CD14-positive monocyte (primary cell): ENCODE data around the gene UFL1. TPM values are rescaled to one million over a fixed set of nuclear protein-coding genes. Genes with fewer than 3 reads are reported as not detected.

Experiments used
- DNase-seq, 3 donors: peaks; one replicate each; pipeline ENCODE4 v3.0.0-alpha.2; 2011 to 2022
- H2AFZ ChIP-seq: 2 replicates; pipeline ENCODE4 v1.6.0; 2012; ENCODE audit warnings: mild to moderate bottlenecking, low read depth, low read length, inconsistent platforms; ENCODE audit not compliant: insufficient read depth, poor library complexity, severe bottlenecking
- H3K27ac ChIP-seq, 2 donors: 1 replicate in 1 of 2; 2 replicates in 1 of 2; pipeline ENCODE4 v1.5.1; 2012 to 2013; ENCODE audit warnings: low read length in 2 of 2, control low read depth in 1 of 2, inconsistent platforms in 1 of 2, low read depth in 1 of 2, mild to moderate bottlenecking in 1 of 2
- H3K27me3 ChIP-seq, 2 donors: one replicate each; pipeline versions ENCODE4 v1.6.0 to v1.6.1; 2011 to 2013; ENCODE audit warnings: low read length in 2 of 2; ENCODE audit not compliant: control insufficient read depth in 2 of 2, insufficient read depth in 2 of 2
- H3K36me3 ChIP-seq, 2 donors: replicated peaks in 1 of 2; 1 replicate in 1 of 2; 2 replicates in 1 of 2; pipeline versions ENCODE4 v1.5.1 to v1.6.1; 2012 to 2013; ENCODE audit warnings: low read length in 2 of 2, control low read depth in 1 of 2, inconsistent platforms in 1 of 2, mild to moderate bottlenecking in 1 of 2; ENCODE audit not compliant: insufficient read depth in 2 of 2, control insufficient read depth in 1 of 2
- H3K4me1 ChIP-seq, 2 donors: 1 replicate in 1 of 2; 2 replicates in 1 of 2; pipeline versions ENCODE4 v1.5.1 to v1.6.1; 2012 to 2013; ENCODE audit warnings: low read length in 2 of 2, control low read depth in 1 of 2, inconsistent platforms in 1 of 2, mild to moderate bottlenecking in 1 of 2, moderate library complexity in 1 of 2; ENCODE audit not compliant: insufficient read depth in 2 of 2, control insufficient read depth in 1 of 2
- H3K4me2 ChIP-seq: replicated peaks from 2 replicates; pipeline ENCODE3; 2012; ENCODE audit warnings: low read length, moderate library complexity, mild to moderate bottlenecking; ENCODE audit not compliant: poor library complexity, severe bottlenecking; ENCODE audit errors: extremely low read depth
- H3K4me3 ChIP-seq, 3 experiments: fragments of 200-600 bp in 1 of 3; sonication (generic) in 1 of 3; replicated peaks in 1 of 3; 1 replicate in 2 of 3; 2 replicates in 1 of 3; pipeline ENCODE4 v1.5.1; 2011 to 2013; ENCODE audit warnings: low read length in 3 of 3, mild to moderate bottlenecking in 3 of 3, control low read depth in 2 of 3, low read depth in 2 of 3, inconsistent platforms in 1 of 3, moderate library complexity in 1 of 3
- H3K79me2 ChIP-seq: 2 replicates; pipeline ENCODE4 v1.6.0; 2012; ENCODE audit warnings: mild to moderate bottlenecking, control low read depth, inconsistent platforms, low read length, moderate library complexity; ENCODE audit not compliant: insufficient read depth
- H3K9ac ChIP-seq: 2 replicates; pipeline ENCODE4 v1.6.0; 2017; ENCODE audit warnings: low read length, mild to moderate bottlenecking; ENCODE audit not compliant: insufficient read depth, poor library complexity, severe bottlenecking
- H3K9me3 ChIP-seq, 2 donors: replicated peaks in 1 of 2; 1 replicate in 1 of 2; 2 replicates in 1 of 2; pipeline versions ENCODE4 v1.5.1 to v1.6.1; 2012 to 2013; ENCODE audit warnings: low read length in 2 of 2, control low read depth in 1 of 2; ENCODE audit not compliant: control insufficient read depth in 1 of 2, insufficient read depth in 1 of 2
- H4K20me1 ChIP-seq: 2 replicates; pipeline ENCODE4 v1.6.0; 2012; ENCODE audit warnings: mild to moderate bottlenecking, low read length, control low read depth, moderate library complexity; ENCODE audit not compliant: insufficient read depth
- H3K27ac Mint-ChIP-seq, 7 donors: one replicate each; pipeline ENCODE4 v1.8.0; 2020; ENCODE audit warnings: mild to moderate bottlenecking in 7 of 7, mixed read lengths in 7 of 7, moderate library complexity in 6 of 7, inconsistent platforms in 2 of 7
- H3K27me3 Mint-ChIP-seq, 3 donors: one replicate each; pipeline ENCODE4 v1.8.0; 2021 to 2022; ENCODE audit warnings: low read depth in 3 of 3, mild to moderate bottlenecking in 3 of 3, mixed read lengths in 3 of 3, moderate library complexity in 3 of 3, inconsistent platforms in 1 of 3
- H3K36me3 Mint-ChIP-seq, 2 donors: one replicate each; pipeline ENCODE4 v1.8.0; 2020; ENCODE audit warnings: mixed read lengths in 2 of 2, inconsistent platforms in 1 of 2, mild to moderate bottlenecking in 1 of 2
- H3K4me1 Mint-ChIP-seq: one replicate; pipeline ENCODE4 v1.8.0; 2020; ENCODE audit warnings: mild to moderate bottlenecking, mixed read lengths
- H3K4me3 Mint-ChIP-seq, 2 donors: one replicate each; pipeline ENCODE4 v1.8.0; 2020; ENCODE audit warnings: mild to moderate bottlenecking in 2 of 2, mixed read lengths in 2 of 2, moderate library complexity in 1 of 2
- H3K9me3 Mint-ChIP-seq, 7 donors: one replicate each; pipeline ENCODE4 v1.8.0; 2020 to 2022; ENCODE audit warnings: mixed read lengths in 7 of 7, mild to moderate bottlenecking in 6 of 7, moderate library complexity in 6 of 7, inconsistent platforms in 2 of 7
- WGBS: methylation state at CpG from one replicate; pipeline ENCODE4 v1.1.5; 2013; ENCODE audit warnings: missing lambda C conversion rate; ENCODE audit not compliant: insufficient coverage; 5-methylcytosine and 5-hydroxymethylcytosine counted together
- intact Hi-C, 2 donors: fragments of 100-400 bp; cut with micrococcal nuclease; formaldehyde crosslinking; loops; one replicate each; pipeline versions ENCODE4 v1.15.0 to v1.15.1; 2023
- polyA plus RNA-seq, 3 donors: library from polyadenylated mRNA; depleted of rRNA in 1 of 3; unstranded in 2 of 3; stranded (reverse) in 1 of 3; fragments of 300-500 nt in 2 of 3; fragments of >200 nt in 1 of 3; fragmentation: Illumina TruSeq in 2 of 3; gene quantifications; 1 replicate in 2 of 3; 2 replicates in 1 of 3; pipeline ENCODE4 v1.2.3, GENCODE V29; 2012 to 2021
- TF ChIP-seq, protein P1 (sequence below): fragments of 200-600 bp; IDR thresholded peaks from one replicate; pipeline ENCODE4 v1.8.0; 2022; ENCODE audit warnings: antibody characterized with exemption, mild to moderate bottlenecking

UFL1 gene
- polyA plus RNA-seq, 3 donors = 5.4 to 16.3 (median 12.6) TPM

DNA sequence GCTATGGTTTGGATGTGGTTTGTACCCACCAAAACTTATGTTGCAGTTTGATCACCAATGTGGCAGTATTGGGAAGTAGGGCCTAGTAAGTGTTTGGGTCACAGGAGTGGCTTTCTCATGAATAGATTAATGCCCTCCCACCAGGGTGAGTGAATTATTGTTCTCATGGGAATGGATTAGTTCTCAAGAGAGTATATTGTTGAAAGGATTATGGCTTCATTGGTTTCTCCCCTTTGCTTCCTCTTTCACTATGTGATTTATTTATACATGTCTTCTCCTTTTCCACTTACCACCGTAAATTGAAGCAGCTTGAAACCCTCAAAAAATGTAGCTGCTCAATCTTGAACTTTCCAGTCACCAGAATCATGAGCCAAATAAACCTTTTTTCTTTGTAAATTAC, 10.8 kb downstream of the UFL1 start:
- Histone ChIP-seq H3K4me3 (no peak overlapping the region), H2AFZ (no peak overlapping the region), H3K9me3 (no peaks in the 10 kb centered on the region), H3K9ac (no peak overlapping the region), H3K27ac (no peak overlapping the region), H4K20me1 (no peaks in the 10 kb centered on the region), H3K27me3 (no peaks in the 10 kb centered on the region), H3K4me2 (no peak overlapping the region), H3K4me1 (no peaks in the 10 kb centered on the region), H3K36me3 (peaks cover 76 to 82% of the 10 kb centered on the region in 2 donors), H3K79me2 (no peaks in the 10 kb centered on the region)
- peaks cover 63 to 69% of the 10 kb centered on the region in 2 donors for H3K36me3 Mint-ChIP-seq
- TF ChIP-seq, protein P1, sequence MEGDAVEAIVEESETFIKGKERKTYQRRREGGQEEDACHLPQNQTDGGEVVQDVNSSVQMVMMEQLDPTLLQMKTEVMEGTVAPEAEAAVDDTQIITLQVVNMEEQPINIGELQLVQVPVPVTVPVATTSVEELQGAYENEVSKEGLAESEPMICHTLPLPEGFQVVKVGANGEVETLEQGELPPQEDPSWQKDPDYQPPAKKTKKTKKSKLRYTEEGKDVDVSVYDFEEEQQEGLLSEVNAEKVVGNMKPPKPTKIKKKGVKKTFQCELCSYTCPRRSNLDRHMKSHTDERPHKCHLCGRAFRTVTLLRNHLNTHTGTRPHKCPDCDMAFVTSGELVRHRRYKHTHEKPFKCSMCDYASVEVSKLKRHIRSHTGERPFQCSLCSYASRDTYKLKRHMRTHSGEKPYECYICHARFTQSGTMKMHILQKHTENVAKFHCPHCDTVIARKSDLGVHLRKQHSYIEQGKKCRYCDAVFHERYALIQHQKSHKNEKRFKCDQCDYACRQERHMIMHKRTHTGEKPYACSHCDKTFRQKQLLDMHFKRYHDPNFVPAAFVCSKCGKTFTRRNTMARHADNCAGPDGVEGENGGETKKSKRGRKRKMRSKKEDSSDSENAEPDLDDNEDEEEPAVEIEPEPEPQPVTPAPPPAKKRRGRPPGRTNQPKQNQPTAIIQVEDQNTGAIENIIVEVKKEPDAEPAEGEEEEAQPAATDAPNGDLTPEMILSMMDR = no peak
- no peak overlapping the region for H3K4me3 Mint-ChIP-seq
- peaks cover 4% of the 10 kb centered on the region for H3K4me1 Mint-ChIP-seq
- H3K27ac Mint-ChIP-seq = no peak overlapping the region
- no peak for DNase-seq
- intact Hi-C loops = no loop called here
- H3K9me3 Mint-ChIP-seq = no peaks in the 10 kb centered on the region
- WGBS = 0% methylated on average over 1 of the region's 1 CpG
- H3K27me3 Mint-ChIP-seq = no peaks in the 10 kb centered on the region

DNA sequence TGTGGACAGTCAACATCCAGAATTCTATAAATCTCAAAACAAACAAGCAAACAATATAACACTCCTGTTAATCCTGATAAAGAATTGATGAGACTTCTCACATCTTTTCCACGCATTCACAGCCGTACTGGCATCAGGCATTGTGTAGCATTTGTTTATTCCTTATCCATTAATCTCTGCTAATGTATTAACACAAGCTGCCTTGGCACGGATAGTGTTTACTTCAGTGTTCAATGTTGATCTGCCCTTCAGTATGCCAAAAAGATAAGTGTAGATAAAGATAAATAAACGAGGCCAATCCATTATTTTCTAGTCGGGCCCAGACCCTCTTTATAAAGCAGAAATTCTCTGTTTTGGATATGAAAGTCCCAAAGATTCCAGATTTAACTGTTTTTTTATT, 16.1 kb downstream of the UFL1 start:
- Histone ChIP-seq H3K9me3 (no peaks in the 10 kb centered on the region), H4K20me1 (no peaks in the 10 kb centered on the region), H3K79me2 (no peaks in the 10 kb centered on the region), H2AFZ (no peak overlapping the region), H3K4me2 (no peak overlapping the region), H3K27ac (no peak overlapping the region), H3K4me1 (no peaks in the 10 kb centered on the region), H3K9ac (no peak overlapping the region), H3K4me3 (no peak overlapping the region), H3K27me3 (no peaks in the 10 kb centered on the region), H3K36me3 (peaks cover 72 to 78% of the 10 kb centered on the region in 2 donors)
- Mint-ChIP-seq H3K27ac (no peak overlapping the region), H3K9me3 (no peaks in the 10 kb centered on the region), H3K36me3 (peaks cover 52 to 57% of the 10 kb centered on the region in 2 donors), H3K27me3 (no peaks in the 10 kb centered on the region), H3K4me1 (no peaks in the 10 kb centered on the region), H3K4me3 (no peak overlapping the region)
- TF ChIP-seq, protein P1 = no peak
- DNase-seq = no peak
- WGBS = 95% methylated on average over 2 of the region's 5 CpGs
- intact Hi-C loops = no loop called here
